ENCODE data around the gene SNAPIN. TPM values are rescaled to one million over a fixed set of nuclear protein-coding genes. Genes with fewer than 3 reads are reported as not detected.
A peak's percentile ranks its signal among the peaks of the same experiment; 100 is the strongest.

SNAPIN gene
- total and polyA plus RNA-seq, 9 of the 15 experiments (the other 6 are each of a cell fraction or from before 2014, with no cell fraction given), result 11.2 to 43.9 (median 32.3) TPM

GRCh38 chr1:153627715-153628626, 30.5 kb upstream of the SNAPIN start, which contains the start of gene S100A1 (continued):
- TF ChIP-seq AFF1 (IDR thresholded peaks at IDR 0.05; ENCODE audit: low read depth in 1 of 2, partially characterized antibody in 2 of 2) (no peak), HMGXB4 (CRISPR knock-in tag; IDR thresholded peaks at IDR 0.05) (0 out of 2 replicates have a peak, but pooled peaks have one; percentile 9), ZNF696 (CRISPR knock-in tag; conservative IDR thresholded peaks at IDR 0.05) (no peak), ZEB2 (IDR thresholded peaks at IDR 0.05) (no peak), PHB (CRISPR knock-in tag; IDR thresholded peaks at IDR 0.05) (peak; percentile 63; the same call in 1 of the 2 replicates), TAF7 (tag; IDR thresholded peaks at IDR 0.05) (no peak), TCF7 (IDR thresholded peaks at IDR 0.05; ENCODE audit: borderline replicate concordance) (no peak), SNAPC5 (CRISPR knock-in tag; IDR thresholded peaks at IDR 0.05) (no peak), ARID4B (CRISPR knock-in tag; IDR thresholded peaks at IDR 0.05) (no peak), NFE2 (IDR thresholded peaks at IDR 0.05; ENCODE audit: low read depth) (no peak), ZNF561 (CRISPR knock-in tag; conservative IDR thresholded peaks at IDR 0.05) (no peak), MYC (IDR thresholded peaks at IDR 0.05; ENCODE audit: low read depth, low read length) (no peak; the same call in none of the 2 replicates), MYC (CRISPR knock-in tag; IDR thresholded peaks at IDR 0.05; ENCODE audit: borderline replicate concordance, low read depth) (no peak), POLR2H (tag; IDR thresholded peaks at IDR 0.05; ENCODE audit: low read depth) (no peak), PTBP1 (IDR thresholded peaks at IDR 0.05; ENCODE audit: low read depth, low read length) (no peak), ZNF76 (CRISPR knock-in tag; IDR thresholded peaks at IDR 0.05; ENCODE audit: borderline replicate concordance) (no peak), KHSRP (IDR thresholded peaks at IDR 0.05) (no peak)

Data from K562 (cell line).